GM12801 (cell line): Measurements from ENCODE around the gene DNAH9.

Experiments used
- CTCF ChIP-seq: IDR thresholded peaks from one replicate; pipeline ENCODE4 v1.5.1; 2011; ENCODE audit warnings: control low read depth; ENCODE audit not compliant: insufficient read length; ENCODE audit errors: extremely low read depth

DNAH9 gene

GRCh38 chr17:11736613-11737312 lies 138.5 kb downstream of the DNAH9 start:
- no peak for TF ChIP-seq CTCF

- TF ChIP-seq CTCF: no peak
These were observed 139.0 kb downstream of the DNAH9 start for GRCh38 chr17:11737313-11737679.

- TF ChIP-seq CTCF: no peak
These were observed 139.9 kb downstream of the DNAH9 start for GRCh38 chr17:11738151-11738550.

GRCh38 chr17:11739351-11739750 lies 141.1 kb downstream of the DNAH9 start:
- TF ChIP-seq CTCF: no peak

GRCh38 chr17:11739848-11740247 lies 141.6 kb downstream of the DNAH9 start:
- no peak for TF ChIP-seq CTCF

- TF ChIP-seq CTCF: no peak
These were observed 144.6 kb downstream of the DNAH9 start for GRCh38 chr17:11742886-11743285.

GRCh38 chr17:11744696-11745095 lies 146.4 kb downstream of the DNAH9 start:
- TF ChIP-seq CTCF: no peak

GRCh38 chr17:11747441-11747840 lies 149.2 kb downstream of the DNAH9 start:
- TF ChIP-seq CTCF: no peak
